ENCODE data around the gene HECTD1.

HECTD1 gene

GRCh38 chr14:31208546-31209424 is 1.2 kb upstream of the HECTD1 start:
- H2BK5ac ChIP-seq (ENCODE audit: low read depth, low read length, poor library complexity) = peak overlapping the region; percentile 34
- no peak overlapping the region for H3K9ac ChIP-seq (ENCODE audit: low read length)
- no peaks in the 10 kb centered on the region for H3K27me3 ChIP-seq (ENCODE audit: insufficient read depth, low read length)
- H3K4ac ChIP-seq (ENCODE audit: low read depth, low read length) = peak overlapping the region; percentile 30
- peak overlapping the region; percentile 55 for H4K12ac ChIP-seq (ENCODE audit: low read depth, low read length)
- H3K14ac ChIP-seq (ENCODE audit: low read length) = peak overlapping the region; percentile 81
- peaks cover 16% of the 10 kb centered on the region for H3K79me2 ChIP-seq (ENCODE audit: control insufficient read depth, insufficient read depth, low read length, poor library complexity)
- peak overlapping the region; percentile 93 for H3K27ac ChIP-seq (ENCODE audit: low read depth, low read length)
- no peaks in the 10 kb centered on the region for H3K9me3 ChIP-seq (ENCODE audit: insufficient read depth, low read depth, low read length)
- H4K91ac ChIP-seq (ENCODE audit: low read depth, low read length) = peak overlapping the region; percentile 78
- H4K8ac ChIP-seq (ENCODE audit: low read depth, low read length) = peak overlapping the region; percentile 84
- no CpG with 5 or more reads among the region's 16 CpGs for WGBS (ENCODE audit: extremely low coverage, insufficient coverage, insufficient read length)
- no peak overlapping the region for H3K18ac ChIP-seq (ENCODE audit: low read length)
- H3K4me3 ChIP-seq (ENCODE audit: low read depth, low read length) = no peak overlapping the region
- H2BK12ac ChIP-seq (ENCODE audit: low read length) = no peak overlapping the region
- H2AFZ ChIP-seq (ENCODE audit: insufficient read depth, low read length, poor library complexity) = no peak overlapping the region
- H3K23ac ChIP-seq (ENCODE audit: low read length) = no peak overlapping the region
- H2BK120ac ChIP-seq (ENCODE audit: insufficient read depth, low read length, poor library complexity) = peak overlapping the region; percentile 69
- no peak overlapping the region for H2AK5ac ChIP-seq (ENCODE audit: low read length)
- H3K4me1 ChIP-seq (ENCODE audit: control insufficient read depth in 1 of 2, insufficient read depth in 2 of 2, low read length in 2 of 2) = peaks cover 0 to 3% of the 10 kb centered on the region in 2 experiments
- H3K79me1 ChIP-seq (ENCODE audit: low read length) = peaks cover 20% of the 10 kb centered on the region
- H3K4me2 ChIP-seq (ENCODE audit: low read length) = peak overlapping the region; percentile 58
- H3K36me3 ChIP-seq (ENCODE audit: control insufficient read depth in 1 of 2, insufficient read depth in 2 of 2, low read length in 2 of 2) = peaks cover 0 to 2% of the 10 kb centered on the region in 2 experiments
- no peak for DNase-seq

- Histone ChIP-seq H3K9me3 (ENCODE audit: insufficient read depth, low read depth, low read length) (no peaks in the 10 kb centered on the region), H3K36me3 (ENCODE audit: control insufficient read depth in 1 of 2, insufficient read depth in 2 of 2, low read length in 2 of 2) (peaks cover 4 to 6% of the 10 kb centered on the region in 2 experiments), H2BK12ac (ENCODE audit: low read length) (peak overlapping the region; percentile 76), H4K12ac (ENCODE audit: low read depth, low read length) (peak overlapping the region; percentile 100), H3K27ac (ENCODE audit: low read depth, low read length) (peak overlapping the region; percentile 93), H3K4me3 (ENCODE audit: low read depth, low read length) (peak overlapping the region; percentile 83), H2BK120ac (ENCODE audit: insufficient read depth, low read length, poor library complexity) (peak overlapping the region; percentile 100), H3K18ac (ENCODE audit: low read length) (peak overlapping the region; percentile 95), H4K8ac (ENCODE audit: low read depth, low read length) (peak overlapping the region; percentile 100), H3K27me3 (ENCODE audit: insufficient read depth, low read length) (no peaks in the 10 kb centered on the region), H3K4me1 (ENCODE audit: control insufficient read depth in 1 of 2, insufficient read depth in 2 of 2, low read length in 2 of 2) (peaks cover 0 to 3% of the 10 kb centered on the region in 2 experiments), H2AFZ (ENCODE audit: insufficient read depth, low read length, poor library complexity) (peak overlapping the region; percentile 99), H3K4me2 (ENCODE audit: low read length) (peak overlapping the region; percentile 70), H3K14ac (ENCODE audit: low read length) (peak overlapping the region; percentile 100), H3K79me1 (ENCODE audit: low read length) (peaks cover 20% of the 10 kb centered on the region), H2BK5ac (ENCODE audit: low read depth, low read length, poor library complexity) (peak overlapping the region; percentile 100), H3K79me2 (ENCODE audit: control insufficient read depth, insufficient read depth, low read length, poor library complexity) (peaks cover 16% of the 10 kb centered on the region), H3K9ac (ENCODE audit: low read length) (peak overlapping the region; percentile 91), H3K4ac (ENCODE audit: low read depth, low read length) (peak overlapping the region; percentile 100), H4K91ac (ENCODE audit: low read depth, low read length) (peak overlapping the region; percentile 99), H3K23ac (ENCODE audit: low read length) (no peak overlapping the region), H2AK5ac (ENCODE audit: low read length) (peak overlapping the region; percentile 100)
- WGBS (ENCODE audit: extremely low coverage, insufficient coverage, insufficient read length) = no CpG with 5 or more reads among the region's 59 CpGs
- peak in 1 of 2 donors; percentile 77 for DNase-seq
Measured at GRCh38 chr14:31207287-31207754, 272 bp downstream of the HECTD1 start.

GRCh38 chr14:31206536-31207286 is 882 bp downstream of the HECTD1 start:
- Histone ChIP-seq H3K4me2 (ENCODE audit: low read length) (peak overlapping the region; percentile 70), H3K79me1 (ENCODE audit: low read length) (peaks cover 20% of the 10 kb centered on the region), H3K23ac (ENCODE audit: low read length) (no peak overlapping the region), H3K4ac (ENCODE audit: low read depth, low read length) (peak overlapping the region; percentile 100), H2AFZ (ENCODE audit: insufficient read depth, low read length, poor library complexity) (peak overlapping the region; percentile 99), H3K4me1 (ENCODE audit: control insufficient read depth in 1 of 2, insufficient read depth in 2 of 2, low read length in 2 of 2) (peaks cover 0 to 3% of the 10 kb centered on the region in 2 experiments), H3K14ac (ENCODE audit: low read length) (peak overlapping the region; percentile 100), H3K9ac (ENCODE audit: low read length) (peak overlapping the region; percentile 91), H3K27ac (ENCODE audit: low read depth, low read length) (peak overlapping the region; percentile 93), H3K79me2 (ENCODE audit: control insufficient read depth, insufficient read depth, low read length, poor library complexity) (peaks cover 16% of the 10 kb centered on the region), H3K9me3 (ENCODE audit: insufficient read depth, low read depth, low read length) (no peaks in the 10 kb centered on the region), H4K12ac (ENCODE audit: low read depth, low read length) (peak overlapping the region; percentile 100), H4K91ac (ENCODE audit: low read depth, low read length) (peak overlapping the region; percentile 99), H4K8ac (ENCODE audit: low read depth, low read length) (peak overlapping the region; percentile 100), H2BK5ac (ENCODE audit: low read depth, low read length, poor library complexity) (peak overlapping the region; percentile 100), H3K36me3 (ENCODE audit: control insufficient read depth in 1 of 2, insufficient read depth in 2 of 2, low read length in 2 of 2) (peaks cover 7 to 8% of the 10 kb centered on the region in 2 experiments), H2AK5ac (ENCODE audit: low read length) (peak overlapping the region; percentile 100), H2BK120ac (ENCODE audit: insufficient read depth, low read length, poor library complexity) (peak overlapping the region; percentile 100), H3K4me3 (ENCODE audit: low read depth, low read length) (peak overlapping the region; percentile 83), H3K27me3 (ENCODE audit: insufficient read depth, low read length) (no peaks in the 10 kb centered on the region), H3K18ac (ENCODE audit: low read length) (peak overlapping the region; percentile 95), H2BK12ac (ENCODE audit: low read length) (peak overlapping the region; percentile 76)
- no CpG with 5 or more reads among the region's 55 CpGs for WGBS (ENCODE audit: extremely low coverage, insufficient coverage, insufficient read length)
- peak in 1 of 2 donors; percentile 35 for DNase-seq
